Endodermal cell (in vitro differentiated cells): ENCODE data around the gene ARHGAP26. TPM values are rescaled to one million over a fixed set of nuclear protein-coding genes. Genes with fewer than 3 reads are reported as not detected.

Source experiments
- DNase-seq: peaks from one replicate; pipeline ENCODE4 v3.0.0-alpha.2; 2017
- H3K27ac ChIP-seq: 2 replicates; pipeline ENCODE4 v1.5.1; 2013; ENCODE audit warnings: mild to moderate bottlenecking, low read depth, low read length, moderate library complexity
- H3K27me3 ChIP-seq: 2 replicates; pipeline ENCODE4 v1.6.1; 2013; ENCODE audit warnings: mild to moderate bottlenecking, low read length, moderate library complexity; ENCODE audit not compliant: insufficient read depth, control insufficient read depth, poor library complexity, severe bottlenecking
- H3K36me3 ChIP-seq: 2 replicates; pipeline ENCODE4 v1.7.0; 2013; ENCODE audit warnings: mild to moderate bottlenecking, low read length, moderate library complexity; ENCODE audit not compliant: control insufficient read depth, insufficient read depth
- H3K4me1 ChIP-seq: one replicate; pipeline ENCODE4 v1.7.0; 2013; ENCODE audit warnings: low read length; ENCODE audit not compliant: control insufficient read depth, insufficient read depth
- H3K4me3 ChIP-seq: 2 replicates; pipeline ENCODE4 v1.5.1; 2013; ENCODE audit warnings: mild to moderate bottlenecking, low read length, moderate library complexity
- H3K9ac ChIP-seq: 2 replicates; pipeline ENCODE4 v1.6.1; 2013; ENCODE audit warnings: mild to moderate bottlenecking, low read length, moderate library complexity; ENCODE audit not compliant: poor library complexity, severe bottlenecking; ENCODE audit errors: extremely low read depth
- H3K9me3 ChIP-seq: 2 replicates; pipeline ENCODE4 v1.6.1; 2013; ENCODE audit warnings: mild to moderate bottlenecking, low read length, moderate library complexity; ENCODE audit not compliant: control insufficient read depth
- H3K27ac Mint-ChIP-seq: 2 replicates; pipeline ENCODE4 v1.8.0; 2020; ENCODE audit warnings: mixed read lengths
- H3K27me3 Mint-ChIP-seq: 2 replicates; pipeline ENCODE4 v1.8.0; 2021; ENCODE audit warnings: mild to moderate bottlenecking, mixed read lengths; ENCODE audit not compliant: insufficient read depth
- H3K36me3 Mint-ChIP-seq: 2 replicates; pipeline ENCODE4 v1.8.0; 2020; ENCODE audit warnings: low read depth, mixed read lengths
- H3K4me1 Mint-ChIP-seq: 2 replicates; pipeline ENCODE4 v1.8.0; 2020; ENCODE audit warnings: mixed read lengths
- H3K4me3 Mint-ChIP-seq: 2 replicates; pipeline ENCODE4 v1.8.0; 2020; ENCODE audit warnings: mild to moderate bottlenecking, moderate library complexity, mixed read lengths
- H3K9me3 Mint-ChIP-seq: 2 replicates; pipeline ENCODE4 v1.8.0; 2020; ENCODE audit warnings: mild to moderate bottlenecking, mixed read lengths
- CTCF ChIP-seq: fragments of 200-600 bp; sonication (generic); conservative IDR thresholded peaks from 2 replicates; pipeline ENCODE4 v1.5.0; 2021; ENCODE audit warnings: antibody characterized with exemption, mild to moderate bottlenecking
- WGBS, 2 experiments: methylation state at CpG; one replicate each; pipeline versions ENCODE4 v1.1.5 to v1.1.7; 2013; ENCODE audit warnings: missing lambda C conversion rate in 2 of 2, mixed read lengths in 1 of 2; ENCODE audit not compliant: insufficient coverage in 1 of 2, insufficient read length in 1 of 2; 5-methylcytosine and 5-hydroxymethylcytosine counted together
- total RNA-seq, 2 donors: library from RNA; stranded (reverse); fragmentation: NEBNext Ultra II Directional in 1 of 2; extraction: Animal tissue kit (Norgen Biotek cat#: 25700) in 1 of 2; gene quantifications; 2 replicates in 1 of 2; 3 replicates in 1 of 2; pipeline ENCODE4 v1.2.1, GENCODE V29; 2021

ARHGAP26 gene
- total RNA-seq, 2 donors from 2014 or later, result 49.2 to 60.5 TPM

- no peak overlapping the region for H3K9ac ChIP-seq
- H3K9me3 Mint-ChIP-seq, result no peaks in the 10 kb centered on the region
- no peak overlapping the region for H3K4me3 ChIP-seq
- H3K9me3 ChIP-seq, result no peaks in the 10 kb centered on the region
- H3K27ac ChIP-seq, result no peak overlapping the region
- H3K36me3 Mint-ChIP-seq, result no peaks in the 10 kb centered on the region
- H3K4me1 ChIP-seq, result peaks cover 31% of the 10 kb centered on the region
- H3K27me3 ChIP-seq, result no peaks in the 10 kb centered on the region
- peaks cover 56% of the 10 kb centered on the region for H3K4me1 Mint-ChIP-seq
- no peak overlapping the region for H3K4me3 Mint-ChIP-seq
- TF ChIP-seq CTCF, result no peak
- DNase-seq, result no peak
- no peaks in the 10 kb centered on the region for H3K36me3 ChIP-seq
- H3K27ac Mint-ChIP-seq, result no peak overlapping the region
- 95 to 96% methylated on average over 4 to 5 of the region's 5 CpGs for WGBS, 2 experiments
- H3K27me3 Mint-ChIP-seq, result no peaks in the 10 kb centered on the region
Measured at GRCh38 chr5:143172739-143173138, 402.6 kb downstream of the ARHGAP26 start.

- Mint-ChIP-seq H3K4me1 (peaks cover 51% of the 10 kb centered on the region), H3K27ac (peak overlapping the region; percentile 48), H3K9me3 (no peaks in the 10 kb centered on the region), H3K27me3 (no peaks in the 10 kb centered on the region), H3K4me3 (no peak overlapping the region), H3K36me3 (no peaks in the 10 kb centered on the region)
- no peak overlapping the region for H3K4me3 ChIP-seq
- no peak for DNase-seq
- H3K9ac ChIP-seq, result no peak overlapping the region
- H3K27me3 ChIP-seq, result no peaks in the 10 kb centered on the region
- H3K27ac ChIP-seq, result no peak overlapping the region
- no peaks in the 10 kb centered on the region for H3K36me3 ChIP-seq
- H3K4me1 ChIP-seq, result peaks cover 31% of the 10 kb centered on the region
- WGBS, 2 experiments, result 63 to 69% methylated on average over 12 of the region's 12 CpGs
- no peaks in the 10 kb centered on the region for H3K9me3 ChIP-seq
- TF ChIP-seq CTCF, result no peak
Measured at GRCh38 chr5:143173139-143173889, 403.1 kb downstream of the ARHGAP26 start.

GRCh38 chr5:143174714-143175398 is 404.7 kb downstream of the ARHGAP26 start:
- Histone ChIP-seq H3K4me1 (peaks cover 22% of the 10 kb centered on the region), H3K27me3 (no peaks in the 10 kb centered on the region), H3K4me3 (no peak overlapping the region), H3K36me3 (no peaks in the 10 kb centered on the region), H3K9ac (no peak overlapping the region), H3K27ac (no peak overlapping the region), H3K9me3 (no peaks in the 10 kb centered on the region)
- Mint-ChIP-seq H3K36me3 (peaks cover 4% of the 10 kb centered on the region), H3K9me3 (no peaks in the 10 kb centered on the region), H3K27me3 (no peaks in the 10 kb centered on the region), H3K27ac (no peak overlapping the region), H3K4me1 (peaks cover 43% of the 10 kb centered on the region), H3K4me3 (no peak overlapping the region)
- no peak for DNase-seq
- TF ChIP-seq CTCF, result no peak
- WGBS, 2 experiments, result 95% methylated on average over 1 of the region's 1 CpG; no CpG with 5 or more reads in 1 of the 2 experiments
